Kidney epithelial cell (primary cell): Measurements from ENCODE around the gene NECTIN1. TPM values are rescaled to one million over a fixed set of nuclear protein-coding genes. Genes with fewer than 3 reads are reported as not detected.

Experiments
- DNase-seq: peaks from one replicate; pipeline ENCODE4 v3.0.0-alpha.2; 2010; ENCODE audit warnings: low read depth
- H3K27me3 ChIP-seq: 2 replicates; pipeline ENCODE4 v1.6.0; 2011; ENCODE audit warnings: low read length; ENCODE audit not compliant: control insufficient read depth, insufficient read depth
- H3K36me3 ChIP-seq: 2 replicates; pipeline ENCODE4 v1.5.1; 2011; ENCODE audit warnings: low read length; ENCODE audit not compliant: control insufficient read depth, insufficient read depth
- H3K4me3 ChIP-seq: 2 replicates; pipeline ENCODE4 v1.5.1; 2011; ENCODE audit warnings: low read depth, mild to moderate bottlenecking, control low read depth, low read length
- CTCF ChIP-seq: IDR thresholded peaks from 2 replicates; pipeline ENCODE4 v1.5.1; 2011; ENCODE audit warnings: mild to moderate bottlenecking, moderate library complexity, low read length, control low read depth, inconsistent platforms; ENCODE audit not compliant: insufficient read depth, poor library complexity, severe bottlenecking
- total RNA-seq: library from RNA; depleted of rRNA; stranded (reverse); fragments of >200 nt; gene quantifications from 2 replicates; pipeline ENCODE4 v1.2.3, GENCODE V29; 2015

The NECTIN1 gene
- total RNA-seq, 1 donor from 2014 or later: 15.0 TPM

GRCh38 chr11:119673052-119673758 is 55.8 kb downstream of the NECTIN1 start:
- H3K36me3 ChIP-seq: no peaks in the 10 kb centered on the region
- no peak for DNase-seq

GRCh38 chr11:119672597-119672996 is 56.4 kb downstream of the NECTIN1 start:
- DNase-seq: no peak
- Histone ChIP-seq H3K27me3 (no peaks in the 10 kb centered on the region), H3K36me3 (no peaks in the 10 kb centered on the region), H3K4me3 (no peak overlapping the region)
- no peak for TF ChIP-seq CTCF

More at GRCh38 chr11:119673052-119673758, 55.8 kb downstream of the NECTIN1 start:
- no peak for TF ChIP-seq CTCF
- Histone ChIP-seq H3K4me3 (no peak overlapping the region), H3K27me3 (no peaks in the 10 kb centered on the region)

- DNase-seq: no peak
- Histone ChIP-seq H3K4me3 (no peak overlapping the region), H3K36me3 (no peaks in the 10 kb centered on the region), H3K27me3 (no peaks in the 10 kb centered on the region)
- TF ChIP-seq CTCF: no peak
Measured at GRCh38 chr11:119671561-119672015, 57.4 kb downstream of the NECTIN1 start.

- no peak for DNase-seq
Measured at GRCh38 chr11:119671051-119671450, 57.9 kb downstream of the NECTIN1 start.

GRCh38 chr11:119669487-119669886 is 59.5 kb downstream of the NECTIN1 start:
- H3K27me3 ChIP-seq: no peaks in the 10 kb centered on the region
- no peak for DNase-seq
- no peak for TF ChIP-seq CTCF
- H3K4me3 ChIP-seq: no peak overlapping the region
- H3K36me3 ChIP-seq: no peaks in the 10 kb centered on the region

More at GRCh38 chr11:119671051-119671450, 57.9 kb downstream of the NECTIN1 start:
- no peak for TF ChIP-seq CTCF
- Histone ChIP-seq H3K4me3 (no peak overlapping the region), H3K27me3 (no peaks in the 10 kb centered on the region), H3K36me3 (no peaks in the 10 kb centered on the region)

- H3K36me3 ChIP-seq: no peaks in the 10 kb centered on the region
- DNase-seq: no peak
- no peak overlapping the region for H3K4me3 ChIP-seq
- no peak for TF ChIP-seq CTCF
- H3K27me3 ChIP-seq: no peaks in the 10 kb centered on the region
Measured at GRCh38 chr11:119668676-119669075, 60.3 kb downstream of the NECTIN1 start.
